H9 (cell line): ENCODE measurements around the gene EMB. TPM values are rescaled to one million over a fixed set of nuclear protein-coding genes. Genes with fewer than 3 reads are reported as not detected.

Experiments used
- DNase-seq: peaks from one replicate; pipeline ENCODE4 v3.0.0-alpha.2; 2017
- H2AFZ ChIP-seq: one replicate; pipeline ENCODE4 v1.6.1; 2013; ENCODE audit warnings: mild to moderate bottlenecking, low read length, control low read depth, moderate library complexity
- H2AK5ac ChIP-seq: 2 replicates; pipeline ENCODE4 v1.6.1; 2013; ENCODE audit warnings: low read length, control low read depth, mixed read lengths; ENCODE audit not compliant: insufficient read length
- H2BK120ac ChIP-seq: one replicate; pipeline ENCODE4 v1.6.1; 2013; ENCODE audit warnings: low read depth, mild to moderate bottlenecking, low read length, control low read depth, inconsistent platforms; ENCODE audit not compliant: poor library complexity, severe bottlenecking
- H2BK12ac ChIP-seq: 2 replicates; pipeline ENCODE4 v1.6.1; 2013; ENCODE audit warnings: low read length, control low read depth, mixed read lengths, low read depth; ENCODE audit not compliant: insufficient read length
- H2BK15ac ChIP-seq: 2 replicates; pipeline ENCODE4 v1.6.1; 2013; ENCODE audit warnings: low read depth, low read length, control low read depth
- H2BK20ac ChIP-seq: one replicate; pipeline ENCODE4 v1.6.1; 2013; ENCODE audit warnings: low read depth, mild to moderate bottlenecking, low read length, control low read depth, inconsistent platforms; ENCODE audit not compliant: poor library complexity, severe bottlenecking
- H2BK5ac ChIP-seq: 2 replicates; pipeline ENCODE4 v1.6.1; 2013; ENCODE audit warnings: low read length, control low read depth, mixed read lengths; ENCODE audit not compliant: insufficient read length
- H3K14ac ChIP-seq: 2 replicates; pipeline ENCODE4 v1.6.1; 2013; ENCODE audit warnings: low read length, control low read depth; ENCODE audit not compliant: insufficient read depth
- H3K18ac ChIP-seq: 2 replicates; pipeline ENCODE4 v1.6.1; 2013; ENCODE audit warnings: low read depth, mild to moderate bottlenecking, mixed read lengths, low read length, control low read depth; ENCODE audit not compliant: insufficient read length
- H3K23ac ChIP-seq: 2 replicates; pipeline ENCODE4 v1.6.1; 2013; ENCODE audit warnings: low read length, control low read depth, mixed read lengths, low read depth; ENCODE audit not compliant: insufficient read length
- H3K23me2 ChIP-seq: 2 replicates; pipeline ENCODE4 v1.6.1; 2013; ENCODE audit warnings: low read depth, mild to moderate bottlenecking, mixed read lengths, low read length, control low read depth; ENCODE audit not compliant: insufficient read length, poor library complexity, severe bottlenecking
- H3K27ac ChIP-seq: 2 replicates; pipeline ENCODE4 v1.5.1; 2013; ENCODE audit warnings: low read length, control low read depth, mixed read lengths, low read depth; ENCODE audit not compliant: insufficient read length
- H3K27me3 ChIP-seq: 2 replicates; pipeline ENCODE4 v1.6.1; 2013; ENCODE audit warnings: low read length, control low read depth, inconsistent platforms; ENCODE audit not compliant: insufficient read depth
- H3K4ac ChIP-seq: 2 replicates; pipeline ENCODE4 v1.6.1; 2013; ENCODE audit warnings: low read depth, mild to moderate bottlenecking, control low read depth, inconsistent platforms, low read length, moderate library complexity
- H3K4me1 ChIP-seq: 2 replicates; pipeline ENCODE4 v1.6.1; 2013; ENCODE audit warnings: low read length, control low read depth, inconsistent platforms; ENCODE audit not compliant: insufficient read depth
- H3K4me2 ChIP-seq: 2 replicates; pipeline ENCODE4 v1.6.1; 2013; ENCODE audit warnings: low read length, control low read depth, mixed read lengths; ENCODE audit not compliant: insufficient read length, insufficient read depth
- H3K56ac ChIP-seq: 2 replicates; pipeline ENCODE4 v1.6.1; 2013; ENCODE audit warnings: low read depth, mild to moderate bottlenecking, mixed read lengths, low read length, control low read depth; ENCODE audit not compliant: insufficient read length
- H3K79me1 ChIP-seq: 2 replicates; pipeline ENCODE4 v1.6.1; 2013; ENCODE audit warnings: low read depth, mild to moderate bottlenecking, moderate library complexity, low read length, control low read depth, inconsistent platforms; ENCODE audit not compliant: insufficient read depth, poor library complexity, severe bottlenecking
- H3K79me2 ChIP-seq: 2 replicates; pipeline ENCODE4 v1.6.1; 2013; ENCODE audit warnings: low read length, control low read depth, inconsistent platforms; ENCODE audit not compliant: insufficient read depth
- H3K9ac ChIP-seq: 2 replicates; pipeline ENCODE4 v1.6.1; 2013; ENCODE audit warnings: low read length, control low read depth, mixed read lengths; ENCODE audit not compliant: insufficient read length; ENCODE audit errors: extremely low read depth
- H3K9me3 ChIP-seq: one replicate; pipeline ENCODE4 v1.6.1; 2013; ENCODE audit warnings: low read depth, low read length, inconsistent platforms; ENCODE audit not compliant: control insufficient read depth
- H3T11ph ChIP-seq: one replicate; pipeline ENCODE4 v1.6.1; 2013; ENCODE audit warnings: mild to moderate bottlenecking, low read length, control low read depth, inconsistent platforms
- H4K20me1 ChIP-seq: one replicate; pipeline ENCODE4 v1.6.1; 2013; ENCODE audit not compliant: control insufficient read depth, insufficient read length, insufficient read depth
- H4K5ac ChIP-seq: 2 replicates; pipeline ENCODE4 v1.6.1; 2013; ENCODE audit warnings: low read depth, mild to moderate bottlenecking, mixed read lengths, low read length, control low read depth; ENCODE audit not compliant: insufficient read length
- H4K8ac ChIP-seq: replicated peaks from 2 replicates; pipeline ENCODE4 v1.6.1; 2013; ENCODE audit warnings: low read length, control low read depth, mixed read lengths, low read depth; ENCODE audit not compliant: insufficient read length
- H4K91ac ChIP-seq: 2 replicates; pipeline ENCODE4 v1.6.1; 2013; ENCODE audit warnings: low read depth, mild to moderate bottlenecking, moderate library complexity, mixed read lengths, low read length, control low read depth; ENCODE audit not compliant: insufficient read length
- H3K27ac Mint-ChIP-seq, 3 experiments: 2 replicates in 2 of 3; 3 replicates in 1 of 3; pipeline ENCODE4 v1.8.0; 2020 to 2021; ENCODE audit warnings: mixed read lengths in 3 of 3, mild to moderate bottlenecking in 1 of 3, moderate library complexity in 1 of 3
- H3K27me3 Mint-ChIP-seq: 2 replicates; pipeline ENCODE4 v1.8.0; 2021; ENCODE audit warnings: low read depth, mild to moderate bottlenecking, moderate library complexity, mixed read lengths
- H3K36me3 Mint-ChIP-seq, 3 experiments: 2 replicates in 2 of 3; 3 replicates in 1 of 3; pipeline ENCODE4 v1.8.0; 2020 to 2021; ENCODE audit warnings: low read depth in 3 of 3, mixed read lengths in 3 of 3; ENCODE audit not compliant: insufficient read depth in 1 of 3
- H3K4me1 Mint-ChIP-seq, 2 experiments: 2 replicates each; pipeline ENCODE4 v1.8.0; 2020; ENCODE audit warnings: mixed read lengths in 2 of 2
- H3K4me3 Mint-ChIP-seq, 2 experiments: 2 replicates in 1 of 2; 3 replicates in 1 of 2; pipeline ENCODE4 v1.8.0; 2020 to 2021; ENCODE audit warnings: mild to moderate bottlenecking in 2 of 2, mixed read lengths in 2 of 2, moderate library complexity in 1 of 2
- H3K9me3 Mint-ChIP-seq, 2 experiments: 2 replicates in 1 of 2; 3 replicates in 1 of 2; pipeline ENCODE4 v1.8.0; 2020; ENCODE audit warnings: mild to moderate bottlenecking in 2 of 2, mixed read lengths in 2 of 2, moderate library complexity in 1 of 2
- CTCF ChIP-seq: fragments of 200-600 bp; sonication (generic); conservative IDR thresholded peaks from 3 replicates; pipeline ENCODE4 v1.8.0; 2021; ENCODE audit warnings: antibody characterized with exemption, mild to moderate bottlenecking
- WGBS: extraction: QIAGEN DNeasy Blood & Tissue Kit; methylation state at CpG from one replicate; pipeline ENCODE4 v1.1.7; 2013; ENCODE audit warnings: missing lambda C conversion rate, low lambda C conversion rate, mixed read lengths; ENCODE audit not compliant: insufficient read length; ENCODE audit errors: extremely low coverage; 5-methylcytosine and 5-hydroxymethylcytosine counted together
- long read RNA-seq: library from polyadenylated mRNA; unstranded; transcript quantifications from one replicate; pipeline ENCODE4 v2.0.0, GENCODE V29; 2020
- total RNA-seq: library from RNA; stranded (reverse); gene quantifications from 2 replicates; pipeline ENCODE4 v1.2.1, GENCODE V29; 2021

The EMB gene
- 38.1 and 39.4 TPM in 2 replicates for total RNA-seq
- long read RNA-seq, full-length matches to known transcripts, result 76 of 95 reads
- long read RNA-seq, partial matches to known transcripts, result 9 of 95 reads
- long read RNA-seq, other reads (novel, unspliced or antisense), result 10 of 95 reads

GRCh38 chr5:50440651-50441492 lies at the start of gene EMB:
Gene EMB, minus strand, starts transcription at chr5:50441288. Its CDS starts 137 bp downstream, at chr5:50441151.
- no peaks in the 10 kb centered on the region for H3K27me3 Mint-ChIP-seq

More at GRCh38 chr5:50440651-50441492, at the start of gene EMB:
- H2AFZ ChIP-seq, result peak within 1 kb of the TSS; percentile 91
- peak within 1 kb of the TSS; percentile 92 for H3K18ac ChIP-seq
- Mint-ChIP-seq H3K27ac (peak within 1 kb of the TSS; percentile 87 to 93 (median 90)), H3K9me3 (peaks cover 0 to 3% of the 10 kb centered on the region in 2 experiments; a peak in 1 of 5 replicates), H3K4me3 (peak within 1 kb of the TSS; percentile 78 to 83), H3K4me1 (peaks cover 14 to 16% of the 10 kb centered on the region in 2 experiments), H3K36me3 (peaks cover 0 to 4% (median 3%) of the 10 kb centered on the region in 3 experiments; a peak in 2 of 7 replicates)
- no peaks in the 10 kb centered on the region; the same call in 1 of the 2 replicates for H3K79me2 ChIP-seq
- H2BK12ac ChIP-seq, result peak within 1 kb of the TSS; percentile 33
- TF ChIP-seq CTCF, result peak; percentile 47; the same call in 2 of the 3 replicates
- peak within 1 kb of the TSS; percentile 12 for H2BK20ac ChIP-seq
- H3K23ac ChIP-seq, result no peak within 1 kb of the TSS
- H3K4me2 ChIP-seq, result peak within 1 kb of the TSS; percentile 78
- no peak within 1 kb of the TSS for H4K8ac ChIP-seq
- no CpG with 5 or more reads among the region's 80 CpGs for WGBS
- H4K20me1 ChIP-seq, result no peaks in the 10 kb centered on the region
- no peak within 1 kb of the TSS for H3T11ph ChIP-seq
- H3K9ac ChIP-seq, result peak within 1 kb of the TSS; percentile 75
- peak within 1 kb of the TSS; percentile 97 for H3K14ac ChIP-seq
- H3K56ac ChIP-seq, result no peak within 1 kb of the TSS
- H2AK5ac ChIP-seq, result no peak within 1 kb of the TSS
- H3K9me3 ChIP-seq, result no peaks in the 10 kb centered on the region
- H2BK15ac ChIP-seq, result peak within 1 kb of the TSS; percentile 45; the same call in 1 of the 2 replicates
- H3K23me2 ChIP-seq, result peaks cover 4% of the 10 kb centered on the region
- no peaks in the 10 kb centered on the region for H3K4me1 ChIP-seq
- H3K4ac ChIP-seq, result peak within 1 kb of the TSS; percentile 77
- peak within 1 kb of the TSS; percentile 83 for H4K91ac ChIP-seq
- no peaks in the 10 kb centered on the region for H3K27me3 ChIP-seq
- H3K27ac ChIP-seq, result peak within 1 kb of the TSS; percentile 79
- H2BK5ac ChIP-seq, result no peak within 1 kb of the TSS
- no peak within 1 kb of the TSS for H4K5ac ChIP-seq
- DNase-seq, result peak; percentile 92
- H2BK120ac ChIP-seq, result no peak within 1 kb of the TSS
- H3K79me1 ChIP-seq, result no peaks in the 10 kb centered on the region
